H1 (cell line): ENCODE results near the gene BICD1. TPM values are rescaled to one million over a fixed set of nuclear protein-coding genes. Genes with fewer than 3 reads are reported as not detected.

Experiments used
- CTCF ChIA-PET: fragments of 300-600 bp; sonication (Branson Sonifier 250); formaldehyde crosslinking; loops from one replicate; lab custom pipeline; 2021; ENCODE audit not compliant: partially characterized antibody; lab: Charles Lee
- POLR2A ChIA-PET: fragments of 300-600 bp; sonication (Branson Sonifier 250); formaldehyde crosslinking; loops from one replicate; lab custom pipeline; 2021; ENCODE audit warnings: inconsistent platforms; ENCODE audit not compliant: partially characterized antibody; lab: Charles Lee
- DNase-seq, 2 experiments: peaks; one replicate each; pipeline versions ENCODE4 v3.0.0 to v3.0.0-alpha.2; 2010 to 2022; ENCODE audit warnings: low spot score in 2 of 2, low read depth in 1 of 2, mixed read lengths in 1 of 2
- FAIRE-seq: peaks from 2 replicates; lab custom pipeline; 2011; peaks lifted over from hg19 to GRCh38; lab: Jason Lieb, UNC
- H2AFZ ChIP-seq: 2 replicates; pipeline ENCODE4 v1.8.1; 2012; ENCODE audit warnings: low read length, inconsistent platforms
- H2AK5ac ChIP-seq: 2 replicates; pipeline ENCODE4 v1.6.1; 2013; ENCODE audit warnings: low read depth, low read length
- H2BK120ac ChIP-seq: replicated peaks from 2 replicates; pipeline ENCODE3; 2013; ENCODE audit warnings: low read depth, low read length, inconsistent platforms
- H2BK12ac ChIP-seq: 2 replicates; pipeline ENCODE4 v1.6.1; 2013; ENCODE audit warnings: low read depth, low read length
- H2BK15ac ChIP-seq: 2 replicates; pipeline ENCODE4 v1.6.1; 2013; ENCODE audit warnings: low read length
- H2BK20ac ChIP-seq: 2 replicates; pipeline ENCODE4 v1.6.1; 2013; ENCODE audit warnings: low read length
- H2BK5ac ChIP-seq: 2 replicates; pipeline ENCODE4 v1.6.1; 2013; ENCODE audit warnings: low read depth, low read length
- H3K14ac ChIP-seq: 2 replicates; pipeline ENCODE4 v1.6.1; 2013; ENCODE audit warnings: inconsistent platforms; ENCODE audit not compliant: insufficient read length
- H3K18ac ChIP-seq: 2 replicates; pipeline ENCODE4 v1.6.1; 2013; ENCODE audit warnings: low read length; ENCODE audit errors: extremely low read depth
- H3K23ac ChIP-seq: 2 replicates; pipeline ENCODE4 v1.6.1; 2013; ENCODE audit warnings: inconsistent platforms; ENCODE audit not compliant: insufficient read length
- H3K23me2 ChIP-seq: 2 replicates; pipeline ENCODE4 v1.6.1; 2013; ENCODE audit warnings: low read depth, low read length
- H3K27ac ChIP-seq: 2 replicates; pipeline ENCODE4 v1.6.1; 2011; ENCODE audit warnings: low read depth, low read length, inconsistent platforms
- H3K27me3 ChIP-seq, 4 experiments: replicated peaks in 1 of 4; 1 replicate in 1 of 4; 2 replicates in 3 of 4; pipeline versions ENCODE4 v1.6.1 to v1.8.1; 2011 to 2013; ENCODE audit warnings: low read length in 3 of 4, mild to moderate bottlenecking in 3 of 4, inconsistent platforms in 2 of 4, mixed read lengths in 2 of 4, moderate library complexity in 1 of 4; ENCODE audit not compliant: control insufficient read depth in 3 of 4, insufficient read depth in 3 of 4; ENCODE audit errors: extremely low read depth in 1 of 4
- H3K36me3 ChIP-seq, 4 experiments: 2 replicates each; pipeline versions ENCODE4 v1.6.1 to v1.8.1; 2011 to 2013; ENCODE audit warnings: mild to moderate bottlenecking in 4 of 4, low read length in 3 of 4, moderate library complexity in 2 of 4, control low read depth in 1 of 4, inconsistent platforms in 1 of 4; ENCODE audit not compliant: insufficient read depth in 4 of 4, control insufficient read depth in 2 of 4
- H3K4ac ChIP-seq: replicated peaks from 2 replicates; pipeline ENCODE3; 2013; ENCODE audit warnings: low read length, low read depth, mixed read lengths, inconsistent platforms; ENCODE audit not compliant: insufficient read length
- H3K4me1 ChIP-seq, 4 experiments: replicated peaks in 1 of 4; 1 replicate in 1 of 4; 2 replicates in 3 of 4; pipeline versions ENCODE4 v1.6.1 to v1.8.1; 2011 to 2013; ENCODE audit warnings: low read length in 3 of 4, inconsistent platforms in 2 of 4, mixed read lengths in 1 of 4; ENCODE audit not compliant: insufficient read depth in 4 of 4, control insufficient read depth in 3 of 4
- H3K4me2 ChIP-seq, 2 experiments: 2 replicates each; pipeline versions ENCODE4 v1.6.1 to v1.8.1; 2011 to 2013; ENCODE audit warnings: low read depth in 2 of 2, low read length in 2 of 2, control low read depth in 1 of 2, inconsistent platforms in 1 of 2, mild to moderate bottlenecking in 1 of 2; ENCODE audit not compliant: insufficient read depth in 1 of 2
- H3K4me3 ChIP-seq, 4 experiments: fragments of 200-600, 300-600 bp in 1 of 4; sonication (generic), shearing (Covaris generic), sonication (Bioruptor Twin) in 1 of 4; 2 replicates each; pipeline versions ENCODE4 v1.5.1 to v1.8.1; 2011 to 2016; ENCODE audit warnings: low read length in 4 of 4, low read depth in 3 of 4, control low read depth in 2 of 4, inconsistent platforms in 2 of 4, mild to moderate bottlenecking in 2 of 4, mixed read lengths in 1 of 4, moderate library complexity in 1 of 4; ENCODE audit not compliant: insufficient read depth in 2 of 4; ENCODE audit errors: extremely low read depth in 1 of 4
- H3K56ac ChIP-seq: replicated peaks from 2 replicates; pipeline ENCODE3; 2013; ENCODE audit warnings: low read depth, mild to moderate bottlenecking, mixed read lengths, low read length, inconsistent platforms; ENCODE audit not compliant: insufficient read length
- H3K79me1 ChIP-seq: 2 replicates; pipeline ENCODE4 v1.6.1; 2013; ENCODE audit warnings: low read depth, low read length, control low read depth
- H3K79me2 ChIP-seq, 2 experiments: 2 replicates each; pipeline versions ENCODE4 v1.6.1 to v1.8.1; 2012 to 2013; ENCODE audit warnings: low read length in 2 of 2, mild to moderate bottlenecking in 2 of 2, inconsistent platforms in 1 of 2; ENCODE audit not compliant: insufficient read depth in 2 of 2, control insufficient read depth in 1 of 2
- H3K9ac ChIP-seq, 4 experiments: replicated peaks in 1 of 4; 1 replicate in 1 of 4; 2 replicates in 3 of 4; pipeline versions ENCODE4 v1.6.1 to v1.8.1; 2011 to 2013; ENCODE audit warnings: low read depth in 3 of 4, low read length in 3 of 4, control low read depth in 2 of 4, mild to moderate bottlenecking in 2 of 4, moderate library complexity in 2 of 4, inconsistent platforms in 1 of 4; ENCODE audit errors: extremely low read depth in 1 of 4
- H3K9me3 ChIP-seq, 2 experiments: 2 replicates each; pipeline versions ENCODE4 v1.6.1 to v1.8.1; 2012 to 2013; ENCODE audit warnings: mild to moderate bottlenecking in 2 of 2, moderate library complexity in 2 of 2, control low read depth in 1 of 2, inconsistent platforms in 1 of 2, low read depth in 1 of 2, low read length in 1 of 2, mixed read lengths in 1 of 2; ENCODE audit not compliant: insufficient read depth in 2 of 2
- H4K20me1 ChIP-seq, 2 experiments: replicated peaks in 1 of 2; 2 replicates each; pipeline versions ENCODE3 to v1.8.1; 2011 to 2013; ENCODE audit warnings: inconsistent platforms in 2 of 2, low read length in 2 of 2, mild to moderate bottlenecking in 1 of 2; ENCODE audit not compliant: insufficient read depth in 2 of 2, control insufficient read depth in 1 of 2
- H4K5ac ChIP-seq: 2 replicates; pipeline ENCODE4 v1.6.1; 2013; ENCODE audit warnings: low read length, low read depth, mixed read lengths, inconsistent platforms; ENCODE audit not compliant: insufficient read length
- H4K8ac ChIP-seq: 2 replicates; pipeline ENCODE4 v1.8.0; 2013; ENCODE audit warnings: mild to moderate bottlenecking, moderate library complexity, low read length, inconsistent platforms; ENCODE audit not compliant: insufficient read depth; ENCODE audit errors: extremely low read depth
- H4K91ac ChIP-seq: replicated peaks from 2 replicates; pipeline ENCODE3; 2013; ENCODE audit warnings: low read length, mixed read lengths, inconsistent platforms; ENCODE audit not compliant: insufficient read length
- ATF3 ChIP-seq: IDR thresholded peaks from 2 replicates; pipeline ENCODE4 v1.6.1; 2011; ENCODE audit warnings: low read depth, mild to moderate bottlenecking, low read length; ENCODE audit not compliant: insufficient read depth
- BRCA1 ChIP-seq: IDR thresholded peaks from 2 replicates; pipeline ENCODE4 v1.6.1; 2012; ENCODE audit warnings: low read depth, low read length, improper control_type of control experiment
- CHD1 ChIP-seq: IDR thresholded peaks from 2 replicates; pipeline ENCODE4 v1.6.1; 2012; ENCODE audit warnings: low read depth, low read length, improper control_type of control experiment
- CHD2 ChIP-seq: IDR thresholded peaks from 2 replicates; pipeline ENCODE4 v1.6.1; 2012; ENCODE audit warnings: low read length, improper control_type of control experiment
- EGR1 ChIP-seq: IDR thresholded peaks from 2 replicates; pipeline ENCODE4 v1.6.1; 2011; ENCODE audit warnings: low read depth, low read length, borderline replicate concordance
- FOSL1 ChIP-seq: IDR thresholded peaks from 2 replicates; pipeline ENCODE4 v1.6.1; 2011; ENCODE audit warnings: mild to moderate bottlenecking, low read depth, low read length, moderate library complexity; ENCODE audit not compliant: insufficient read depth
- HDAC6 ChIP-seq: IDR thresholded peaks from one replicate; pipeline ENCODE4 v1.7.1; 2012; ENCODE audit warnings: low read depth, mild to moderate bottlenecking, inconsistent platforms, low read length, moderate library complexity
- POLR2A ChIP-seq, 2 experiments: IDR thresholded peaks; 1 replicate in 1 of 2; 2 replicates in 1 of 2; pipeline ENCODE4 v1.6.1; 2011; ENCODE audit warnings: low read depth in 2 of 2, low read length in 2 of 2, mild to moderate bottlenecking in 2 of 2; ENCODE audit errors: control extremely low read depth in 1 of 2
- RAD21 ChIP-seq, 2 experiments: IDR thresholded peaks in 1 of 2; conservative IDR thresholded peaks in 1 of 2; 2 replicates each; pipeline ENCODE4 v1.6.1; 2011; ENCODE audit warnings: low read depth in 2 of 2, low read length in 2 of 2, improper control_type of control experiment in 1 of 2, inconsistent platforms in 1 of 2, mild to moderate bottlenecking in 1 of 2, moderate library complexity in 1 of 2
- RBBP5 ChIP-seq: IDR thresholded peaks from 2 replicates; pipeline ENCODE4 v1.7.1; 2012; ENCODE audit warnings: low read depth, mild to moderate bottlenecking, inconsistent platforms, low read length, moderate library complexity, borderline replicate concordance
- RXRA ChIP-seq: IDR thresholded peaks from 2 replicates; pipeline ENCODE4 v1.6.1; 2011; ENCODE audit warnings: low read depth, mild to moderate bottlenecking, low read length, moderate library complexity; ENCODE audit not compliant: insufficient read depth
- SRF ChIP-seq: IDR thresholded peaks from 2 replicates; pipeline ENCODE4 v1.6.1; 2011; ENCODE audit warnings: mild to moderate bottlenecking, low read depth, low read length, moderate library complexity
- TAF1 ChIP-seq: IDR thresholded peaks from 2 replicates; pipeline ENCODE4 v1.6.1; 2011; ENCODE audit warnings: mild to moderate bottlenecking, low read depth, low read length
- TEAD4 ChIP-seq: IDR thresholded peaks from 2 replicates; pipeline ENCODE4 v1.6.1; 2012; ENCODE audit warnings: low read depth, low read length, inconsistent platforms, mixed read lengths
- WGBS, 2 experiments: shearing (Covaris generic) in 1 of 2; methylation state at CpG; one replicate each; pipeline versions ENCODE4 v1.1.6 to v1.1.7; 2013 to 2015; ENCODE audit warnings: low lambda C conversion rate in 2 of 2, mixed read lengths in 2 of 2, inconsistent platforms in 1 of 2, low coverage in 1 of 2, missing lambda C conversion rate in 1 of 2; ENCODE audit not compliant: insufficient replicate concordance in 2 of 2, insufficient coverage in 1 of 2, insufficient read length in 1 of 2; ENCODE audit errors: extremely low coverage in 1 of 2, missing lambda C conversion rate in 1 of 2; 5-methylcytosine and 5-hydroxymethylcytosine counted together
- polyA plus RNA-seq, 7 experiments: library from polyadenylated mRNA; depleted of rRNA in 3 of 7; stranded (reverse) in 5 of 7; unstranded in 2 of 7; fragments of >200 nt in 5 of 7; fragments of 200-250 nt in 2 of 7; gene quantifications; 1 replicate in 5 of 7; 2 replicates in 1 of 7; 4 replicates in 1 of 7; pipeline versions ENCODE4 v1.2.1 to v1.2.3, GENCODE V29; 2011 to 2013; ENCODE audit warnings: missing spikeins in 2 of 7, mixed read lengths in 2 of 7
- total RNA-seq: library from RNA; stranded (reverse); fragmentation: NEBNext Ultra II Directional; extraction: Animal tissue kit (Norgen Biotek cat#: 25700); gene quantifications from 2 replicates; pipeline ENCODE4 v1.2.1, GENCODE V29; 2021

BICD1 gene
- total and polyA plus RNA-seq, 2 of the 8 experiments (the other 6 are each of a cell fraction or from before 2014, with no cell fraction given), result 34.1 to 58.4 TPM

GRCh38 chr12:32402946-32403345 lies 296.3 kb downstream of the BICD1 start:
- Histone ChIP-seq H3K36me3 (peaks cover 0 to 12% (median 1%) of the 10 kb centered on the region in 4 experiments; a peak in 1 of 8 replicates), H4K5ac (no peak overlapping the region), H2BK12ac (no peak overlapping the region), H3K27ac (no peak overlapping the region), H2AFZ (no peak overlapping the region), H2BK15ac (no peak overlapping the region), H4K8ac (no peak overlapping the region), H3K23me2 (peaks cover 3% of the 10 kb centered on the region), H3K23ac (no peak overlapping the region), H3K14ac (no peak overlapping the region), H4K91ac (no peak overlapping the region), H2AK5ac (no peak overlapping the region), H3K4ac (no peak overlapping the region), H2BK20ac (no peak overlapping the region), H3K79me1 (peaks cover 7% of the 10 kb centered on the region), H3K79me2 (peaks cover 29 to 74% of the 10 kb centered on the region in 2 experiments), H3K4me2 (no peak overlapping the region), H3K9me3 (no peaks in the 10 kb centered on the region), H3K4me1 (peaks cover 2 to 14% (median 6%) of the 10 kb centered on the region in 4 experiments; a peak in 5 of 7 replicates), H3K27me3 (no peaks in the 10 kb centered on the region), H3K56ac (no peak overlapping the region), H2BK120ac (no peak overlapping the region), H2BK5ac (no peak overlapping the region), H3K18ac (no peak overlapping the region), H4K20me1 (peaks cover 4 to 7% of the 10 kb centered on the region in 2 experiments), H3K9ac (no peak overlapping the region), H3K4me3 (peak overlapping the region in 1 of 4 experiments; percentile 15; a peak in 1 of 8 replicates)
- ChIA-PET POLR2A (interaction anchor here (1.0 to 1.8 kb wide), 3 partner anchors 8 to 20 kb away, joined by 3 to 4 read pairs (median 4); no protein-coding TSS in a partner anchor), CTCF (interaction anchor here (0.5 to 2.7 kb wide), 7 partner anchors 10 to 268 kb away, joined by 3 to 8 read pairs (median 3); no protein-coding TSS in a partner anchor)
- no peak for FAIRE-seq
- DNase-seq, result no peak
- WGBS, 2 experiments, result 68% methylated on average over 1 of the region's 1 CpG; no CpG with 5 or more reads in 1 of the 2 experiments
- no peak for TF ChIP-seq FOSL1
- TF ChIP-seq BRCA1, result no peak
- TF ChIP-seq TAF1, result no peak
- no peak for TF ChIP-seq ATF3
- TF ChIP-seq SRF, result no peak
- no peak for TF ChIP-seq POLR2A (IDR thresholded peaks at IDR 0.05; ENCODE audit: control extremely low read depth in 1 of 2, low read depth in 2 of 2, low read length in 2 of 2)
- TF ChIP-seq RBBP5, result no peak
- no peak for TF ChIP-seq TEAD4
- TF ChIP-seq RXRA, result no peak
- no peak for TF ChIP-seq HDAC6
- TF ChIP-seq CHD2, result no peak
- TF ChIP-seq EGR1, result no peak
- TF ChIP-seq RAD21 (IDR thresholded peaks at IDR 0.05 in 1 of 2, conservative IDR thresholded peaks at IDR 0.05 in 1 of 2; ENCODE audit: low read depth in 2 of 2, low read length in 2 of 2), result no peak
- no peak for TF ChIP-seq CHD1
